Thymus (tissue), 11 donors: ENCODE results near the gene SERGEF. TPM values are rescaled to one million over a fixed set of nuclear protein-coding genes. Genes with fewer than 3 reads are reported as not detected.
"Not testable (repeated sequence)": the region's sequence is repeated elsewhere in the genome, so short reads cannot be mapped to it uniquely, and the experiment has no call there.

Experiments
- DNase-seq, 9 donors: peaks; one replicate each; pipeline ENCODE4 v3.0.0-alpha.2; 2013; ENCODE audit warnings: low spot score in 9 of 9, low read depth in 6 of 9, missing footprints in 1 of 9
- H3K27ac ChIP-seq, 2 donors: one replicate each; pipeline ENCODE4 v1.5.1; 2013; ENCODE audit warnings: control low read depth in 1 of 2, low read depth in 1 of 2, low read length in 1 of 2, mild to moderate bottlenecking in 1 of 2, moderate library complexity in 1 of 2
- H3K27me3 ChIP-seq, 2 donors: one replicate each; pipeline ENCODE4 v1.5.1; 2013; ENCODE audit warnings: low read length in 1 of 2; ENCODE audit not compliant: control insufficient read depth in 2 of 2, insufficient read depth in 1 of 2
- H3K36me3 ChIP-seq, 2 donors: one replicate each; pipeline ENCODE4 v1.5.1; 2013; ENCODE audit warnings: low read length in 1 of 2, mild to moderate bottlenecking in 1 of 2, moderate library complexity in 1 of 2; ENCODE audit not compliant: control insufficient read depth in 2 of 2, insufficient read depth in 2 of 2
- H3K4me1 ChIP-seq, 2 donors: one replicate each; pipeline ENCODE4 v1.5.1; 2013; ENCODE audit warnings: low read length in 2 of 2; ENCODE audit not compliant: control insufficient read depth in 2 of 2, insufficient read depth in 2 of 2
- H3K4me3 ChIP-seq, 2 donors: one replicate each; pipeline ENCODE4 v1.5.1; 2013; ENCODE audit warnings: low read length in 2 of 2, control low read depth in 1 of 2, mild to moderate bottlenecking in 1 of 2
- H3K9me3 ChIP-seq, 2 donors: one replicate each; pipeline ENCODE4 v1.5.1; 2013; ENCODE audit warnings: low read length in 1 of 2, mild to moderate bottlenecking in 1 of 2; ENCODE audit not compliant: control insufficient read depth in 2 of 2, insufficient read depth in 1 of 2
- WGBS: extraction: QIAGEN DNeasy Blood & Tissue Kit; methylation state at CpG from one replicate; pipeline ENCODE4 v1.1.7; 2013; 5-methylcytosine and 5-hydroxymethylcytosine counted together
- polyA plus RNA-seq: library from polyadenylated mRNA; stranded (reverse); fragments of 200-250 nt; gene quantifications from one replicate; pipeline ENCODE4 v1.2.3, GENCODE V29; 2013
- total RNA-seq: library from RNA; stranded (reverse); fragments of 120-200 nt; gene quantifications from one replicate; pipeline ENCODE4 v1.2.4, GENCODE V29; 2013
- donor health status: healthy.

SERGEF gene
- total and polyA plus RNA-seq, 2 donors = 52.8 to 84.2 TPM

DNA sequence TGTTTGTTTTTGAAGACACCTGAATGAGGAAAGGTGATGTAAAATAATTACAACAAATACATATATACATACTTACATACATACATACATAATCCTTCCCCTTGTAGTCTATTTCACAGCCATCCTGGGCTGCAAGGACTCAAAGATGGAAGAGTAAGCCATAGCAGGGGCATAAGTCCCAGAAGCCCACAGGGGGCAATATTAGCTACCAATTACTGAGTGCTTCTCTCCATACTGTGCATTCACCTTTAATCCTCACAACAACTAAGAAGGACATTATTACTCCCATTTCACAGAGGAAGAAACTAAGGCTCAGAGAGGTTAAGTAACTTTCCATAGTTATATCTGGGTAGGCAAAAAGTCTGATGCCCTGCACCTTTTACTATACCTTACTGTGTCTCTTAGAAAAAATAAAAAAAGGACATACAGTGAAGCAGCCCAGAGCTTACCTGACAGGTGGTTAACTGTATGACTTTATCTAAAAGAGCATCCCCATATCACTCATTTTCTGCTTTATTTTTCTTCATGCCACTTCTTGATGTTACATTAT, 2.7 kb downstream of the SERGEF start:
- peaks cover 7% of the 10 kb centered on the region in 2 donors for H3K36me3 ChIP-seq
- DNase-seq = no peak

DNA sequence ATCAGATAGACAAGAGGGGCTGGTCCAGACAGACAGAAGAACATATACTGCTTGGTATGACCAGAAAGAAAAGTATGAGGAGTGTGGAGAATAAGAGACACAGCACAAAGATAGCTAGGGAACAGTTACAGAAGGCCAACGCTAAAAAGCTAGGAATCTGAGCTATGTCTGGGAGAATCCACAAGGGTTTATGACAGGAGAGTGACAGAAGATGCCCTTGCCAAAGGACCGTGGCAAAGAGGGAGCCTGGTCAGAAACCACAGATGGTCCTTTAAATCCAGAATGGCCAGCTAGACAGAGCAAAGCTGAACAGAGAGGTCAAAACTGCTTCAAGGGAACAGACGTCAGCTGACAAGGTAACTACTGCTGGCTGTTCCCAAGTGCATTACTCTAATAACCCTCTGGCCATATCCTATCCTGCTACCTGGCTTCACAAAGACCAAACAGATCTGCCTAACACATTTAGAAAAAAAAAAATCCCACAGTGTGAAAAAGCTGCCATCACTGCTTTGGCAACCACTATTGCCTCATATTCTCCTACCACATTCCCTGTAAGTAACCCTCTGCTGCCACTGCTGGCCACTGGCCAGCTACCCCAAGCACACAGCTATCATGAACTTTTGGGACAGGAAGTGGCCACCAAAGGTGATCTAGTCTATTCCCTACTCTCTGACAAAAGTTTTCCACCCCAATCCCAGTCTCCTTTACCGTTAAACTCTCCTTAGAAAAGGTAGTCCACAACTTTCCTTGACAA, 7.3 kb downstream of the SERGEF start:
- DNase-seq = no peak
- no peak overlapping the region for H3K4me3 ChIP-seq
- no peaks in the 10 kb centered on the region for H3K9me3 ChIP-seq
- no peaks in the 10 kb centered on the region for H3K27me3 ChIP-seq
- no peak overlapping the region for H3K27ac ChIP-seq
- WGBS = 97% methylated on average over 4 of the region's 4 CpGs
- no peaks in the 10 kb centered on the region for H3K4me1 ChIP-seq
- peaks cover 14 to 21% of the 10 kb centered on the region in 2 donors for H3K36me3 ChIP-seq

More for the DNA sequence above, 2.7 kb downstream of the SERGEF start:
- Histone ChIP-seq H3K9me3 (peaks cover 0 to 6% of the 10 kb centered on the region in 2 donors), H3K4me1 (peaks cover 7 to 13% of the 10 kb centered on the region in 2 donors), H3K4me3 (no peak overlapping the region), H3K27me3 (no peaks in the 10 kb centered on the region), H3K27ac (no peak overlapping the region)

DNA sequence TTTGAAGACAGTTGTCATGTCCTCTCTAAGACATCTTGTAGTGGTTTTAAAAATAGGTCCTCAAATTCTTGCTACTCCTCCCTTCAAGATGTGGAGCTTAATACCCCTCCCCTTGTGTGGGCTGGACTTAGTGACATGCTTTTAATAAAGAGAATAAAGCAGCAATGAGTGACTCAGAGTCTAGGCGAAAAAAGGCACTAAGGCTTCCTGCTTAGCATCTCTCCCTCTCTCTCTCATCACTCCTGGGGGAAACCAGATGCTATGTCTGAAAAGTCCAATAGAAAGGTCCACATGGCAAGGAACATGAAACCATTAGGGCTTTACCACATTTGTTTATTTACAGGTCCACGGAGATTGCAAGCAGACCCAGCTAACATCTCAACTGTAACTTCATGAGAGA, 11.7 kb downstream of the SERGEF start:
- no peak for DNase-seq
- Histone ChIP-seq H3K27me3 (no peaks in the 10 kb centered on the region), H3K4me1 (peaks cover 0 to 2% of the 10 kb centered on the region in 2 donors), H3K4me3 (no peak overlapping the region), H3K9me3 (no peaks in the 10 kb centered on the region), H3K27ac (no peak overlapping the region), H3K36me3 (peaks cover 17 to 34% of the 10 kb centered on the region in 2 donors)
- 98% methylated on average over 2 of the region's 2 CpGs for WGBS

DNA sequence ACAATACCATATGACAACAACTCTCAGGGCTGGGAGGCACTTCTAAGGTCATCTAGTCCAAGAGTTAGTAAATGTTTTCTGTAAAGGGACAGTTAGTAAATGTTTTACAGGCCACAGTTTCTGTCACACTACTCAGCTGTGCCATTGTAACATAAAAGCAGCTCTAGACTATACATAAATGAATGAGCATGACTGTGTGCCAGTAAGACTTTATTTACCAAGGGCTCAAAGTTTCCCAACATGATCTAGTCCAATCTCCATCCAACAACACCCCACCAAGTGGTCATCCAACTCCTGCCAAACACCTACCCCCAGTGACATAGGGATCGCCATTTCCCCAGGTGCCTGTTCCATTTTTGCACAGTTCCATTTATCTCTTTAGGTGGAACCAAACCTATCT, 12.1 kb downstream of the SERGEF start:
- Histone ChIP-seq H3K4me3 (no peak overlapping the region), H3K36me3 (peaks cover 15 to 34% of the 10 kb centered on the region in 2 donors), H3K27me3 (no peaks in the 10 kb centered on the region), H3K9me3 (no peaks in the 10 kb centered on the region), H3K4me1 (peaks cover 0 to 2% of the 10 kb centered on the region in 2 donors), H3K27ac (no peak overlapping the region)
- DNase-seq = no peak
- WGBS = 97% methylated on average over 1 of the region's 1 CpG

DNA sequence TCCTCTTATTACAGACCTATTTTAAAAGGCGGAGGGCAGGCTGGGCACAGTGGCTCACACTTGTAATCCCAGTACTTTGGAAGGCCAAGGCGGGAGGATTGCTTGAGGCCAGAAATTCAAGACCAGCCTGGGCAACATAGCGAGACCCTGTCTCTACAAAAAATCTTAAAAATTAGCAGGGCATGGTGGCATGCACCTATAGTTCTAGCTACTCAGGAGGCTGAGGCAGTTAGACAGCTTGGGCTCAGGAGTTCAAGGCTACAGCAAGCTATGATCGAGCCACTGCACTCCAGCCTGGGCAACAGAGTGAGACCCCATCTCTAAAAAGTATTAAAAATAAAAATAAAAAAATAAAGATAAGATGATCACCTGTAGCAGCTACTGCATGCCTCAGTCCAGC, 12.7 kb downstream of the SERGEF start:
- H3K4me3 ChIP-seq, H3K27me3 ChIP-seq, DNase-seq, H3K4me1 ChIP-seq, H3K27ac ChIP-seq, H3K9me3 ChIP-seq: not testable (repeated sequence)
- peaks cover 10 to 30% of the 10 kb centered on the region in 2 donors for H3K36me3 ChIP-seq
- 98% methylated on average over 4 of the region's 4 CpGs for WGBS

DNA sequence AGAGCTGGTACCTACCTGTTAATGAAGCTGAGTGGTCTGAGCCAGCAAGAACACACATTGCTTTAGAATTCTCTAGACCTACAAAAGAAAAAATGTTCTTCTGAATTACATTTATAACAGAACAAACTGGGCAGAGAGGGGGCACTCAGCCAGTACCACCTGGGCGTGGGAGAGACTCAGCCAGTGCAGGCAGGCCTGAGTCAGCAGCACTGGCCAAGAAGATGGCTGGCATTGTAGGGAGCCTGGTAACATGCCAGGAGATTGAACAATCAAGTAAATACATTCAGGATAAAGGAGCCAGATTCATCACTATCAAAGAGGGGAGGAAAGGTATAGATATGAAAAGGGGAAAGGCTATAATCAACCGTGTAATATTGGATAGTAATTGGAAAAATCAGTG, 19.9 kb downstream of the SERGEF start:
- no peaks in the 10 kb centered on the region for H3K4me1 ChIP-seq
- no peak for DNase-seq
- H3K9me3 ChIP-seq = no peaks in the 10 kb centered on the region
- peaks cover 4 to 9% of the 10 kb centered on the region in 2 donors for H3K36me3 ChIP-seq
- no peak overlapping the region for H3K4me3 ChIP-seq
- H3K27me3 ChIP-seq = no peaks in the 10 kb centered on the region
- no peak overlapping the region for H3K27ac ChIP-seq
- over 99% methylated on average over 2 of the region's 2 CpGs for WGBS

DNA sequence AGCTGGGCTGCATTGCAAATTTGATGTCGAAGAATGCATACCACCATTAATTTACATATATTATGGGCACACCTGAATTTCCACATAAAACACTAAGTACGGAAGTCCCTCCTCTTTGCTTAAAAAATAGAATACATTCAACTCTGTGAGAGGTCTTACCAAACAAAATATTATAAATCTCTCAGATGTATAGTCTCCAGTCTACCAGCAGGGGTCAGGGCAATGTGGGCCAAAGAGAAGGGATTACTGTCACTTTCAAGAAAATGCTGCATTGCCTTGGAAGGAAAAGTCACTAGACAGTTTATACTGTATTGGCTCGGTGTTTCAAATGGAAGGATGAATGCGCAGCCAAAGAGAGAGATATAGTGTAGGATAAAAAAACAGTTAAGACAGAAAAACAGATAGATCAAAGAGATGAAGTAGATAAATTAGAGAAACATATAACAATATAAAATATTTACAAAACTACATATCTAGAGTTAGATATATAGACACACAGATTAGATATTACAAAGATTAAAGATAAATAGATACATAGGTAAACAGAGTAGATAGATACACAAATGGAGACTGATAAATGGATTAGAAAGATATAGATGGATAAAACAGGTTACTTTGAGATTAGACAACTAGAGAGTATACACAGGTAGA, 20.9 kb downstream of the SERGEF start:
- no peaks in the 10 kb centered on the region for H3K4me1 ChIP-seq
- no peak overlapping the region for H3K4me3 ChIP-seq
- H3K9me3 ChIP-seq = no peaks in the 10 kb centered on the region
- 83% methylated on average over 4 of the region's 4 CpGs for WGBS
- H3K27ac ChIP-seq = no peak overlapping the region
- DNase-seq = peak in 4 of 9 donors; percentile 17 to 64 (median 47)
- H3K27me3 ChIP-seq = no peaks in the 10 kb centered on the region
- H3K36me3 ChIP-seq = peaks cover 4 to 9% of the 10 kb centered on the region in 2 donors

DNA sequence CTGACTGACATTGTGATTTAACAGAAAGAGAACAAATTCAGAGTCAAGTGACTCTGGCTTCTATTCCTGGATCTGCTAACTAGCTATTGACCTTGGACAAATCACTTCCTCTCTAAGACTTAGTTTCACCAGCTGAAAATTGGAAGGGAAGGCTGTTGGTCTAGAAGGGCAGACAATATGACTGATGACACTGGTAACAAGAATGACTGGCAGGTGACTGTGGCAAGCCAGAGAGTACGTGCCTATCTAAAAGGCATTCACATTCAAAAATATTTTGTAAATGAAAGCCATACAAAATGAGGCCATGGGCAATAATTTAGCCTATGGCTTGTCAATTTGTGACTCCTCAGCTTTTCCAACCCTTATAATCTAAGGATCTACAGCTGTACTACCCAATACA, 23.5 kb downstream of the SERGEF start:
- DNase-seq = no peak
- Histone ChIP-seq H3K4me3 (no peak overlapping the region), H3K9me3 (no peaks in the 10 kb centered on the region), H3K4me1 (no peaks in the 10 kb centered on the region), H3K27ac (no peak overlapping the region), H3K36me3 (peaks cover 4 to 5% of the 10 kb centered on the region in 2 donors), H3K27me3 (no peaks in the 10 kb centered on the region)
- WGBS = 97% methylated on average over 1 of the region's 1 CpG

DNA sequence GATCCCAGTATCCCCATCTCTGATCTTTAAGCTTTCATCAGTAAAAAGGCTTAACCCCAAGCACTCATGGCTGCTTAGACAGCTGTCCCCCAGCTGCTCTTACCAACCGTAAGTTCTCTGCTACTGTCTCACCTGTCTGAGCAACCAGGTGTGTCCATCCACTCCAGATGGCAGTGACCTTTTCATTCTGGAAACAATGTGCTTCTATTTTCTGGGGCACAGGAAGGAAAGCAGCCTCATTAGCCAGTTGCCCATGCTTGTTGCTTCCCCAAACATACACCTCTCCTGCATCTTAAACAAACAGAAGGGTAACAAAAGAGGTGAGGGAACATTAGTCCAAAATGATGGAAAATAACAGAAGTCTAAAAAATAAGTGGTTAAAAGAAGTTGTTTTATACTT, 24.4 kb downstream of the SERGEF start:
- Histone ChIP-seq H3K27me3 (no peaks in the 10 kb centered on the region), H3K9me3 (no peaks in the 10 kb centered on the region), H3K4me3 (no peak overlapping the region), H3K36me3 (peaks cover 4 to 5% of the 10 kb centered on the region in 2 donors), H3K27ac (no peak overlapping the region), H3K4me1 (no peaks in the 10 kb centered on the region)
- DNase-seq = no peak
- WGBS = 98% methylated on average over 1 of the region's 1 CpG
